ENCODE data around the gene MVD. TPM values are rescaled to one million over a fixed set of nuclear protein-coding genes. Genes with fewer than 3 reads are reported as not detected.

The MVD gene
- total RNA-seq, 3 donors from 2014 or later (not counting 1 experiment from before 2014, with no cell fraction given), result 176 to 271 (median 185) TPM

DNA sequence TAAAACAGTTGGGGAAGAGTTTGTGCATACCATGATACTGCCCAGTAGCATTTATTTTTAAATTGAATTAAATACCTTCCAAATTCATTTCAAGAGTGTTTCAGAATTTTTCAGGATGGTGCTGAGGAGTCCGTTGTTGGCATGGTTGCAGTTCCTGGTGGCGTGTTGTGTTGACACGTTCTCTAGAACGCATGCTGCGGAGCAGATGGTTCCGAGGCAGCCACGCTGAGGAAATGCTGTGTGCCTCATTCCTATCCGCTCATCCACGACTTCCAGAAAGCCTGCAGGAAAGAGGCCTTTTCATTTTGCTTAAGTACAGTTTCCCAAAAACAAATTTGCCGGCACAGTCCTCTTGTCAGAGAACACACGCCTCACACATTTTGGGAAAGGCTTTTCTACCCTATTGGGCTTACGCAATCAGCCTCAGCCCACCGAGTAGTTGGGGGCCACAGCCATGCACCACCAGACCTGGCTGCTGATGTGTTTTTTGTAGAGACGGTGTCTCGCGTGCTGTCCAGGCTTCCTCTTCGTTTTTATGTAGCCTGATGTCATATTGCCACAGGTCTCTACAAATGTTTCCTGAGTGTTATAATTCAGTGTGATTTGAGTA is 56.6 kb downstream of the MVD start:
- intact Hi-C loops (cut with micrococcal nuclease), result no loop called here
- DNase-seq (no peak), ATAC-seq (no peak)
- no peak overlapping the region for H3K27ac Mint-ChIP-seq
- H3K9me3 ChIP-seq (ENCODE audit: control insufficient read depth, insufficient read depth, low read length), result no peaks in the 10 kb centered on the region
- WGBS (ENCODE audit: insufficient coverage), result 96% methylated on average over 17 of the region's 17 CpGs
- H3K4me1 ChIP-seq (ENCODE audit: control insufficient read depth, insufficient read depth, low read length), result no peaks in the 10 kb centered on the region
- peaks cover 34% of the 10 kb centered on the region for H3K36me3 ChIP-seq (ENCODE audit: control insufficient read depth, insufficient read depth, low read length)
- H3K9me3 Mint-ChIP-seq, result no peaks in the 10 kb centered on the region
- H3K27me3 Mint-ChIP-seq (ENCODE audit: low read depth in 2 of 2), result no peaks in the 10 kb centered on the region
- TF ChIP-seq CTCF (IDR thresholded peaks at IDR 0.05), result no peak
- H3K4me3 Mint-ChIP-seq, result no peak overlapping the region
- H3K36me3 Mint-ChIP-seq, result peaks cover 12% of the 10 kb centered on the region
- H3K27ac ChIP-seq (ENCODE audit: low read length), result no peak overlapping the region
- H3K27me3 ChIP-seq (ENCODE audit: control insufficient read depth, insufficient read depth, low read length), result no peaks in the 10 kb centered on the region
- H3K4me1 Mint-ChIP-seq, result peaks cover 0 to 13% of the 10 kb centered on the region in 2 donors
- no peak overlapping the region for H3K4me3 ChIP-seq (ENCODE audit: low read length)

DNA sequence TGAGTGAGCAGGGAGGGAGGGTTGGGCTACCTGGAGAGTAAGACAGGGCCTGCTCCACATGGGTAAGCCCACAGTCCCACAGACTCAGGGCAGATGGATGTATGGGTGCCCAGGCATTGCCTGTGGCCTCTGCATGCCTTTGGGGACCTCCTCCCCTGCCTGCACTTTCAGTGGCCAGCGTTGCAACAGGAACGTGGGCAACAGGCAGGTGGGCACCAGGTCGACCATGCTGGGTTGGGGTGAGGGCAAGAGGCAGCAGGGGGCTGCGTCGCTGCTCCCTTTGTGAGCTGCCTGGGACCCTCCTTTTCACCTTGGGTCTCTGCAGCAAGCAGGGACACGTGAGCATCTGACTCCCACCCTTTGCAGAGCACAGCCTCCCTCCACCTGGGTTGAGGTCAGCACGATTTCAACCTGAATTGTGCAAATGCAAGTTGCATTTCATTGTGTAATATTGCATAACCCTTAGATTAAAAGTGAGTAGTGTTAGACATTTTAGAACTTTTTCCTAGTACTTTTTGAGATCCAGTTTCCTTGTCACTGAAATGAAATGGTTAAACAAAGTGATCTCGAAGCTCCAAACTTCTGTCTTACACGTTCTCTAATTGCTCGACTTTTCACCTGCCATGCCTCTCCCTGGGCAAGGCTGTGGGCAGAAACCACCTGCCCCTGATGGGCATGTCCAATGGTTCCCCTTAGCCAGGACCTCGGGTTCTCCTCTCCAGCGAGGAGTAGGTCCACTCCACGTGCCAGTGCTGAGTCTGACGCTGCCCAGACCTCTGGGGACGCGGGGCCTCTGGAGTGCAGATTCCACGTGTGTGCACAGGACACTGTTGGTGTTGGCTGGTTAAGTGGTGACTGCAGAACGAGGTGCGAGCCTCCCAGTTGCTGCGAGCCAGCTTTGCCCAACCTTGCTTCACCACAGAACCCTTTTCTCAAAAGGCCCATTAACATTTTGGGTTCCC is 57.4 kb downstream of the MVD start:
- no peak for TF ChIP-seq CTCF (IDR thresholded peaks at IDR 0.05)
- Histone ChIP-seq H3K27ac (ENCODE audit: low read length) (no peak overlapping the region), H3K36me3 (ENCODE audit: control insufficient read depth, insufficient read depth, low read length) (peaks cover 34% of the 10 kb centered on the region), H3K9me3 (ENCODE audit: control insufficient read depth, insufficient read depth, low read length) (no peaks in the 10 kb centered on the region), H3K4me3 (ENCODE audit: low read length) (no peak overlapping the region), H3K27me3 (ENCODE audit: control insufficient read depth, insufficient read depth, low read length) (no peaks in the 10 kb centered on the region), H3K4me1 (ENCODE audit: control insufficient read depth, insufficient read depth, low read length) (no peaks in the 10 kb centered on the region)
- Mint-ChIP-seq H3K4me3 (no peak overlapping the region), H3K27ac (no peak overlapping the region), H3K9me3 (no peaks in the 10 kb centered on the region), H3K36me3 (peaks cover 12% of the 10 kb centered on the region), H3K4me1 (peaks cover 0 to 13% of the 10 kb centered on the region in 2 donors), H3K27me3 (ENCODE audit: low read depth in 2 of 2) (no peaks in the 10 kb centered on the region)
- intact Hi-C loops (cut with micrococcal nuclease), result no loop called here
- WGBS (ENCODE audit: insufficient coverage), result 94% methylated on average over 18 of the region's 20 CpGs
- DNase-seq, result no peak
- peak in 1 of 3 donors; percentile 7 for ATAC-seq

DNA sequence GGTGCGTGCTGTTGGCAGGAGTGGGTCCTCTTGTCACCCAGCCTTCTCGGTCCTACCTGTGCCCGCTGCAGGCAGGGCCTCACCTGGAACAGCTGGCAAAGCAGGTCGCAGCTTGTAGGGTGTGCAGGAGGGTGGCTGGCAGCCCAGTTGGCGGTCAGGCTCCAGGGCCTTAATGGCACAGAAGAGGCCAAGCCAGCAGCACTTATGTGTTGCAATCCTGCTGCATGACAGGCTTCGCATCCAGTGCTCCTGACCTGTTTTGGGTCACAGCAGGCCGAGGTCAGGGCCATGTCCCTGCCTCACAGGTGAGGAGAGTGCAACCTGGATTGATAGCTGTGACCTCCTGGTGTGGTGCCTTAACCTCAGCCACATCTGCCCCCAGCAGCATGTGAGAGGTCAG is 60.8 kb downstream of the MVD start:
- peaks cover under 1% of the 10 kb centered on the region for H3K36me3 Mint-ChIP-seq
- peaks cover 0 to 5% of the 10 kb centered on the region in 2 donors for H3K4me1 Mint-ChIP-seq
- H3K27ac ChIP-seq (ENCODE audit: low read length), result no peak overlapping the region
- no peaks in the 10 kb centered on the region for H3K27me3 Mint-ChIP-seq (ENCODE audit: low read depth in 2 of 2)
- H3K9me3 ChIP-seq (ENCODE audit: control insufficient read depth, insufficient read depth, low read length), result no peaks in the 10 kb centered on the region
- H3K27me3 ChIP-seq (ENCODE audit: control insufficient read depth, insufficient read depth, low read length), result no peaks in the 10 kb centered on the region
- H3K9me3 Mint-ChIP-seq, result no peaks in the 10 kb centered on the region
- H3K36me3 ChIP-seq (ENCODE audit: control insufficient read depth, insufficient read depth, low read length), result peaks cover 43% of the 10 kb centered on the region
- no peak overlapping the region for H3K4me3 ChIP-seq (ENCODE audit: low read length)
- H3K4me3 Mint-ChIP-seq, result no peak overlapping the region
- DNase-seq (no peak), ATAC-seq (no peak)
- WGBS (ENCODE audit: insufficient coverage), result 89% methylated on average over 7 of the region's 7 CpGs
- peak overlapping the region in 1 of 2 donors; percentile 50 for H3K27ac Mint-ChIP-seq
- peaks cover 3% of the 10 kb centered on the region for H3K4me1 ChIP-seq (ENCODE audit: control insufficient read depth, insufficient read depth, low read length)
- no peak for TF ChIP-seq CTCF (IDR thresholded peaks at IDR 0.05)
- intact Hi-C loops (cut with micrococcal nuclease), result no loop called here

Other genes starting within 250 kb of the MVD start
- gene ZFPM1, start 209.8 kb downstream of the MVD start, total RNA-seq, result 10 to 100 TPM; 56.3 to 71.0 (median 64.6) TPM
- 100 to 1,000 TPM; 125 to 130 (median 126) TPM for gene ZC3H18, start 92.7 kb downstream of the MVD start, total RNA-seq
- 1 to 10 TPM in 2 of 3 donors, under 1 TPM in 1; 0.61 to 3.0 (median 1.2) TPM for gene IL17C, start 24.5 kb downstream of the MVD start, total RNA-seq
- 1,000 to 10,000 TPM; 1,001 to 1,351 (median 1,051) TPM for gene CYBA, start 12.0 kb downstream of the MVD start, total RNA-seq
- gene SNAI3, start 23.4 kb upstream of the MVD start, total RNA-seq, result 1 to 10 TPM; 8.2 to 9.2 (median 8.4) TPM
- gene RNF166, start 43.3 kb upstream of the MVD start, total RNA-seq, result 100 to 1,000 TPM; 459 to 712 (median 501) TPM
- gene CTU2, start 43.4 kb upstream of the MVD start, total RNA-seq, result 10 to 100 TPM; 36.6 to 43.3 (median 39.9) TPM
- 100 to 1,000 TPM; 172 to 197 (median 183) TPM for gene PIEZO1, start 122.1 kb upstream of the MVD start, total RNA-seq
- gene CDT1, start 140.7 kb upstream of the MVD start, total RNA-seq, result 1 to 10 TPM; 2.2 to 3.8 (median 2.6) TPM
- gene APRT, start 148.8 kb upstream of the MVD start, total RNA-seq, result 100 to 1,000 TPM; 118 to 123 (median 120) TPM
- gene GALNS, start 193.9 kb upstream of the MVD start, total RNA-seq, result 10 to 100 TPM; 58.1 to 75.8 (median 65.7) TPM
- 10 to 100 TPM; 31.9 to 39.0 (median 36.2) TPM for gene TRAPPC2L, start 194.0 kb upstream of the MVD start, total RNA-seq
- gene PABPN1L, start 203.6 kb upstream of the MVD start, total RNA-seq, result under 1 TPM in 1 of 3 donors, not detected in 2; 0.43 TPM

Measured in natural killer cell (primary cell).